ENCODE measurements around the gene VPS35. TPM values are rescaled to one million over a fixed set of nuclear protein-coding genes. Genes with fewer than 3 reads are reported as not detected.

Gene VPS35
- total RNA-seq, 1 experiment from 2014 or later: 129 TPM

GRCh38 chr16:46614006-46614405, 75.0 kb downstream of the VPS35 start:
- DNase-seq (ENCODE audit: low read depth): no peak

- no peak for DNase-seq (ENCODE audit: low read depth)
Observed at GRCh38 chr16:46613352-46613751, 75.6 kb downstream of the VPS35 start.

DNA sequence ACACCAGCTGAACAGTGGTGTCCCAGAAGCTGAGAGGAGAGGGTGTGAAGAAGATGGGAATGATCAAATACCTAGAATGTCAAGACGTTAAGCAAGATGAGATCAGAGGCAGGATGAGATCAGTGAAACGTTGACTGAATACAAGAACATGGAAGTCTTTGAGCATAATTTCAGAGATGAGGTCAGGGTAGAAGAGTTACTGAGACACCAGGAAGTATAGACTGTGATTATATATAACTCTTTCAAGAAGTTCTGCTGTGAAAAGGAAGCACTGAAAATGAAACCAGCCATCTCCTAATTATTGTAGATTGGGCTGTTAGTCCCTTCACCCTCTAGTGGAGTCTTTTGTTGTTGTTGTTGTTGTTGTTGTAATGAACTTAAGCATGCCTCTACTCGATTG, 76.9 kb downstream of the VPS35 start:
- DNase-seq (ENCODE audit: low read depth): no peak

DNA sequence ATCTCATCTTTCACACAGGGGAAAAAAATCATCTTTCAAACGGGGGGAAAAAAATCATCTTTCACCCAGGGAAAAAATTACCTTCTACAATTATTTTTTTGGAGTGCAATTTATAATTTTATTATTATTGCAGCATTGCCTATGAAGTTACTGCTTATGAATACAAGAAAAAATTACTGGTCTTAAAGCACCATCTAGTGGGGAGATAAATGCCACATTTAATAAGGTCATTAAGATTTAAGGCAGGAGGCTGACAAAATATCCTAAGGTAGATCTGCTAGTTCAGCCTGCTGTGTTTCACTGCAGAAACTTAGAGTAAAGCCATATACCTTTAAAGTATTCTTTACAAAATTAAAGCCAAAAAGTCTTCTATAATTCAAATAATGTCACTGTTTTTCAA, 81.4 kb downstream of the VPS35 start:
- peak; percentile 55 for DNase-seq (ENCODE audit: low read depth)

DNA sequence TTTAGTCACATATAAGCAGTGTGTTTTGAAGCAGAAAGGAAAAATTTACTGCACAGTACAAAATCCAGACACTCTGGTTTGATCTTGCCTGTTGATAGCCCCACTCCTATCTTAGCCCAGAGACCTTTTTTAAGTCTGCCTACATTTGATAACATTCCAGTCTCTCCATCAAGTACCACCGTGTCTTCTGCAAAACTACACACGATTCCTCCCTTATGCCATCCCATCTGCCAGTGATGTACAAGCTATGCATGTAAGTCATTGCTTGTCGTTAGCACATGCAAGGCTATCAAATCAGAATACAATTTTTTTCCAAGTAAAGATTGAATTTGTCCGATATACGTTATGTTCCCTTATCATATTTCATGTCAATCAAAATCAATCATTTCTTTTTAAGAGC, 82.7 kb downstream of the VPS35 start:
- no peak for DNase-seq (ENCODE audit: low read depth)

Other genes with a start within 250 kb of the VPS35 start
- 32.0 and 62.4 TPM in 2 replicates for gene SHCBP1, start 67.8 kb downstream of the VPS35 start, total RNA-seq (2014; rRNA removed; shearing (Covaris generic))
- gene ORC6, start 481 bp upstream of the VPS35 start, total RNA-seq (2014; rRNA removed; shearing (Covaris generic)): 44.9 and 60.6 TPM in 2 replicates
- 0.32 TPM in 1 of 2 replicates, not detected in the other for gene MYLK3, start 59.2 kb upstream of the VPS35 start, total RNA-seq (2014; rRNA removed; shearing (Covaris generic))
- 19.7 and 21.6 TPM in 2 replicates for gene C16orf87, start 142.0 kb upstream of the VPS35 start, total RNA-seq (2014; rRNA removed; shearing (Covaris generic))
- gene GPT2, start 195.2 kb upstream of the VPS35 start, total RNA-seq (2014; rRNA removed; shearing (Covaris generic)): 29.9 and 31.7 TPM in 2 replicates